C4-2B (cell line): ENCODE data around the gene KATNAL2.

Source experiments
- ZFX ChIP-seq: fragments of 450-650 bp; IDR thresholded peaks from 2 replicates; pipeline ENCODE4 v1.6.1; 2017
- TF ChIP-seq, protein P1 (sequence below): fragments of 450-650 bp; conservative IDR thresholded peaks from 2 replicates; pipeline ENCODE4 v1.5.1; 2017; ENCODE audit warnings: mild to moderate bottlenecking

DNA sequence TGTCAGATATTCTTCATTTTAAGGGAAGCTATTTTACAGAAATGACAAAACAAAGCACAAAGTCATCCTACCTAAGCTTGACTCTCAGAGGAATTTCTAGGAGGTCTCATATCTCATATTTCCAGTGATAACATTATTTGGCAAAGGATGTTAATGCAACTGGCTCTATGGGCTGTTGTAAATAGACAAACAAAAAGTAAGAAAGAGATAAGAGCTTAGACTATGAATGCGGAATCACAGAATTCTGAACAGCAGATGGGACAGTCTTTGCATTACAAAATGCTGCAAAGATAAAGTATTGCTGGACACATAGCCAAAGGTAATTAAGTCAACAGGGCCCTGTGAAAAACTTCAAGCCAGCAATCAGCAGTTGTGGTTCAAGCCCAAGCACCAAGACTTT lies 24.0 kb upstream of the KATNAL2 start:
- TF ChIP-seq, protein P1, sequence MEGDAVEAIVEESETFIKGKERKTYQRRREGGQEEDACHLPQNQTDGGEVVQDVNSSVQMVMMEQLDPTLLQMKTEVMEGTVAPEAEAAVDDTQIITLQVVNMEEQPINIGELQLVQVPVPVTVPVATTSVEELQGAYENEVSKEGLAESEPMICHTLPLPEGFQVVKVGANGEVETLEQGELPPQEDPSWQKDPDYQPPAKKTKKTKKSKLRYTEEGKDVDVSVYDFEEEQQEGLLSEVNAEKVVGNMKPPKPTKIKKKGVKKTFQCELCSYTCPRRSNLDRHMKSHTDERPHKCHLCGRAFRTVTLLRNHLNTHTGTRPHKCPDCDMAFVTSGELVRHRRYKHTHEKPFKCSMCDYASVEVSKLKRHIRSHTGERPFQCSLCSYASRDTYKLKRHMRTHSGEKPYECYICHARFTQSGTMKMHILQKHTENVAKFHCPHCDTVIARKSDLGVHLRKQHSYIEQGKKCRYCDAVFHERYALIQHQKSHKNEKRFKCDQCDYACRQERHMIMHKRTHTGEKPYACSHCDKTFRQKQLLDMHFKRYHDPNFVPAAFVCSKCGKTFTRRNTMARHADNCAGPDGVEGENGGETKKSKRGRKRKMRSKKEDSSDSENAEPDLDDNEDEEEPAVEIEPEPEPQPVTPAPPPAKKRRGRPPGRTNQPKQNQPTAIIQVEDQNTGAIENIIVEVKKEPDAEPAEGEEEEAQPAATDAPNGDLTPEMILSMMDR, result no peak
- TF ChIP-seq ZFX, result no peak
